Sciatic nerve (tissue), 1 donor: ENCODE results near the gene CXCL6. TPM values are rescaled to one million over a fixed set of nuclear protein-coding genes. Genes with fewer than 3 reads are reported as not detected.

ENCODE experiments used
- total RNA-seq: library from RNA; stranded (reverse); fragmentation: NEBNext Ultra II Directional; extraction: Animal tissue kit (Norgen Biotek cat#: 25700); gene quantifications from one replicate; pipeline ENCODE4 v1.2.1, GENCODE V29; 2021
- donor health status: DM: no; HTN: no; CAD: no.

CXCL6 gene
- total RNA-seq, 1 donor from 2014 or later = 2.8 TPM

Other genes starting within 250 kb of the CXCL6 start
- not detected for gene RASSF6, start 216.2 kb upstream of the CXCL6 start, total RNA-seq
- 33.0 TPM for gene CXCL8, start 96.1 kb upstream of the CXCL6 start, total RNA-seq
- gene PF4V1, start 16.6 kb downstream of the CXCL6 start, total RNA-seq = not detected
- gene CXCL1, start 32.7 kb downstream of the CXCL6 start, total RNA-seq = 11.6 TPM
- gene PF4, start 145.3 kb downstream of the CXCL6 start, total RNA-seq = 2.8 TPM
- 10.9 TPM for gene PPBP, start 151.5 kb downstream of the CXCL6 start, total RNA-seq
- gene CXCL5, start 162.0 kb downstream of the CXCL6 start, total RNA-seq = 3.3 TPM
- 6.9 TPM for gene CXCL3, start 202.0 kb downstream of the CXCL6 start, total RNA-seq